ENCODE data around the gene PLEKHO2.

Gene PLEKHO2

GRCh38 chr15:64896371-64897069 lies 54.8 kb downstream of the PLEKHO2 start:
- no peak overlapping the region for H3K27ac ChIP-seq
- TF ChIP-seq ZFX (IDR thresholded peaks at IDR 0.05; ENCODE audit: borderline replicate concordance), result no peak
- TF ChIP-seq, protein P1, sequence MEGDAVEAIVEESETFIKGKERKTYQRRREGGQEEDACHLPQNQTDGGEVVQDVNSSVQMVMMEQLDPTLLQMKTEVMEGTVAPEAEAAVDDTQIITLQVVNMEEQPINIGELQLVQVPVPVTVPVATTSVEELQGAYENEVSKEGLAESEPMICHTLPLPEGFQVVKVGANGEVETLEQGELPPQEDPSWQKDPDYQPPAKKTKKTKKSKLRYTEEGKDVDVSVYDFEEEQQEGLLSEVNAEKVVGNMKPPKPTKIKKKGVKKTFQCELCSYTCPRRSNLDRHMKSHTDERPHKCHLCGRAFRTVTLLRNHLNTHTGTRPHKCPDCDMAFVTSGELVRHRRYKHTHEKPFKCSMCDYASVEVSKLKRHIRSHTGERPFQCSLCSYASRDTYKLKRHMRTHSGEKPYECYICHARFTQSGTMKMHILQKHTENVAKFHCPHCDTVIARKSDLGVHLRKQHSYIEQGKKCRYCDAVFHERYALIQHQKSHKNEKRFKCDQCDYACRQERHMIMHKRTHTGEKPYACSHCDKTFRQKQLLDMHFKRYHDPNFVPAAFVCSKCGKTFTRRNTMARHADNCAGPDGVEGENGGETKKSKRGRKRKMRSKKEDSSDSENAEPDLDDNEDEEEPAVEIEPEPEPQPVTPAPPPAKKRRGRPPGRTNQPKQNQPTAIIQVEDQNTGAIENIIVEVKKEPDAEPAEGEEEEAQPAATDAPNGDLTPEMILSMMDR (IDR thresholded peaks at IDR 0.05), result no peak

GRCh38 chr15:64897345-64897985 lies 55.8 kb downstream of the PLEKHO2 start:
- no peak overlapping the region for H3K27ac ChIP-seq
- TF ChIP-seq, protein P1 (IDR thresholded peaks at IDR 0.05), result no peak

DNA sequence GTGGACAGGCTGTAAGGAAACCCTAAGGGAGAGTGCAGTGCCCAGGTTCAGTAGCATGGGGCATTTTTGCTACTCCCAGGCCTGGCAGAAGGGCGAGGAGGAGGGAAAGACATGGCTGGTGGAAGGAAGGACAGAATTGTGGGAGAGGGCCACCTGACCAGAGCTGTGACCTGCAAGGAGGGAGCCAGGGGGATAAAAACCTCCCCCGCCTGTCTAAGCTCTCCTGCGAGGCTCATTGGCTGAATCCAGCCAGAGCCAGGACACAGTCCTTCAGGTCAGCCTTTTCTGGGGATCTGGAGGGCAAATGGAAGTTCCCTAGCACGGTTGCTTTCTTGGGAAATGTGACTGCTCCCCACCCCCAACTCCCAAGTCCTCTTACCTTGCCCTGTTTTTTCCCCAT lies 56.7 kb downstream of the PLEKHO2 start:
- H3K27ac ChIP-seq, result no peak overlapping the region
- TF ChIP-seq ZFX (IDR thresholded peaks at IDR 0.05; ENCODE audit: borderline replicate concordance), result no peak
- TF ChIP-seq, protein P1 (IDR thresholded peaks at IDR 0.05), result no peak

- no peak for TF ChIP-seq ZFX (IDR thresholded peaks at IDR 0.05; ENCODE audit: borderline replicate concordance)
- TF ChIP-seq, protein P1 (IDR thresholded peaks at IDR 0.05), result no peak
- no peak overlapping the region for H3K27ac ChIP-seq
These were observed 59.4 kb downstream of the PLEKHO2 start for GRCh38 chr15:64901141-64901540.

DNA sequence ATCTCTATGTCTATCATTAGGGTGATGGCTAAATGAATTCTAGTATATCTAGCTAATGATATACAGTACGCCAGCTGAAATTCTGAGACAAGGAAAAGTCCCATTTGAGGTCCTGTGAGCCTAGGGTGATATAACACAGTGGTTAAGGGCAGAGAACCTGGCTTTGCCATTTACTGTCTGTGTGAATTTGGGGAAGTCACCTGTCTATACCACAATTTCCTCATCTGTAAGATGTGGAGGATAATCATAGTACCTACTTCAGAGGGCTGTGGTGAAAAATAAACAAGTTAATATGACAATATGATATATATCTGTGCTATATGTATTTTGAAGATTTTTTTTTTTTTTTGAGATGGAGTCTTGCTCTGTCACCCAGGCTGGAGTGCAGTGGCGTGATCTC lies 60.2 kb downstream of the PLEKHO2 start:
- H3K27ac ChIP-seq, result no peak overlapping the region
- TF ChIP-seq ZFX (IDR thresholded peaks at IDR 0.05; ENCODE audit: borderline replicate concordance), result no peak
- TF ChIP-seq, protein P1 (IDR thresholded peaks at IDR 0.05), result no peak

DNA sequence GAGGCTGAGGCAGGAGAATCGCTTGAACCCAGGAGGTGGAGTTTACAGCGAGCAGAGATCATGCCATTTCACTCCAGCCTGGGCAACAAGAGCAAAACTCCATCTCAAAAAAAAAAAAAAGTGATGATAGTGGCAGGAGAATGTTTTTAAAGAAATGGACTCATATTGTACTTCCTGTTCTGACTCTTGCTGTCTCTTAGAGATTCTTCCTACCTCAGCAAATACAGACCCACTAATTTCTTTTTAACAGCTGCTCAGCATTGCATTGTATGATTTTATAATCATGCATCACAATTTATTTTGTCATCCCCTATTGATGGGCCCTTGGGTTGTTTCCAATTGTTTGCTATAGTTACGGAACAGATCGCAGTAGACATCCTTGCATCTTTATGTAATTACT lies 61.1 kb downstream of the PLEKHO2 start:
- TF ChIP-seq, protein P1 (IDR thresholded peaks at IDR 0.05), result no peak
- TF ChIP-seq ZFX (IDR thresholded peaks at IDR 0.05; ENCODE audit: borderline replicate concordance), result no peak
- H3K27ac ChIP-seq, result no peak overlapping the region

GRCh38 chr15:64903326-64903950 lies 61.7 kb downstream of the PLEKHO2 start:
- no peak for TF ChIP-seq ZFX (IDR thresholded peaks at IDR 0.05; ENCODE audit: borderline replicate concordance)
- TF ChIP-seq, protein P1 (IDR thresholded peaks at IDR 0.05), result no peak
- H3K27ac ChIP-seq, result no peak overlapping the region
